ENCODE measurements around the gene SUFU.
"Not testable (repeated sequence)": the region's sequence is repeated elsewhere in the genome, so short reads cannot be mapped to it uniquely, and the experiment has no call there.

The SUFU gene

DNA sequence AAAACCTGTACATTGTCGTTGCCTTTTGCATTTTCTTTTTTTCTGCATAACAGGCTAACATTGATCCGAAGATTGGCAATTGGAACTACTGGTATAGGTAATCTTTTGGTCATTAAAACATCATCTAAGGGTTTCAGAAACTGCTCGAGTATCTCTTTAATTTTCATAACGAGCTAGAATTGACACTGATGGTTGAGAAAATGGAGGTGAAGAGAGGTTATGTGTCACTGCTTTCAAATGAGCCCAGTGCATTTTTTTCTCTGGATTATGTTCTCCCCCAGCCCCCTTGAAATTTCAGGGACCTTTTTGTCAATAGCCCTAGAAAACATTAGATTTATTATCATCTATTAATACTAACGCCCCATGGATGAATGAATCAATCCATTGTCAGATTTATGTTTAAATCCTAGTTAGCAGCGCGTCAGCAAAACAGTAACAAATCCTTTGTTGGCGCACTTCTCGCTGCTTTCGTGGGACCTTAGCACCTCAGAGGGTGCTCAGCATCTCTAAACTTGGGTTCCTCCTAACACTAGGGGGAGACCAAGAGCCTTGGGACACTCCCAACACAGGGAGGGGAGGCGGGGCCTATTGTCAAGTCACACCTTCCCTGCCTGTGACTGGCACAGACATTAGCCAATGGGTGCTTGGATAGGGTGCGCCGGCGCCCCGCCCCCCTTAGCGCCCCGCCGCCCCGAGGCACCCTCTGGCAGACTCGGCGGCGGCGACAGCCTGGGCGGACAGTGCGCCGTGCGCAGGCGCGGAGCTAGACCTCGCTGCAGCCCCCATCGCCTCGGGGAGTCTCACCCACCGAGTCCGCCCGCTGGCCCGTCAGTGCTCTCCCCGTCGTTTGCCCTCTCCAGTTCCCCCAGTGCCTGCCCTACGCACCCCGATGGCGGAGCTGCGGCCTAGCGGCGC lies at the start of gene SUFU:
TSS of gene SUFU (plus strand) at position 709 of the 915 bp plus-strand sequence. CDS start at position 890, 181 bp downstream.
- in situ Hi-C loops (cut with HindIII; ENCODE audit: low sequenced_read_pairs), result loop anchor here (5.0 to 10.0 kb wide), 2 partner anchors 71 to 164 kb away; no protein-coding TSS in a partner anchor

DNA sequence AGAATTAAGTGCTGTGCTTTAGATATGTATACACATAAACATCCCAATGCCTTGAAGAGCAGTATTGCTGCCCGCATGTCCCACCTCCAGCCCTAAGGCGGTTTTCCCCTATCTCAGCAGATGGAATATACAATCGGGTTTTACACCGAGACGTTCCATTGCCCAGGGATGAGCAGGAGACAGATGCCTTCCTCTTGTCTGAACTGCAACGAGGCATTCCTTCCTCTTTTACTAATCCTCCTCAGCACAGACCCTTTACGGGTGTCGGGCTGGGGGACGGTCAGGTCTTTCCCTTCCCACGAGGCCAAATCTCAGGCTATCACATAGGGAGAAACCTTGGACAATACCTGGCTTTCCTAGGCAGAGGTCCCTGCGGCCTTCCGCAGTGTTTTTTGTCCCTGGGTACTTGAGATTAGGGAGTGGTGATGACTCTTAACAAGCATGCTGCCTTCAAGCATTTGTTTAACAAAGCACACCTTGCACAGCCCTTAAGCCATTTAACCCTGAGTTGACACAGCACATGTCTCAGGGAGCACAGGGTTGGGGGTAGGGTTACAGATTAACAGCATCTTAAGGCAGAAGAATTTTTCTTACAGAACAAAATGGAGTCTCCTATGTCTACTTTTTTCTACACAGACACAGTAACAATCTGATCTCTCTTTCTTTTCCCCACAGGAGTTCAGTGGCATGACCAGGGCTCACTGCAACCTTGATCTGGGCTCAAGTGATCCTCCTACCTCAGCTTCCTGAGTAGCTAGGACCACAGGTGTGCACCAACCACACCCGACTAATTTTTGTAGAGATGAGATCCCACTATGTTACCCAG lies 48.9 kb upstream of the SUFU start:
- in situ Hi-C loops (cut with HindIII; ENCODE audit: low sequenced_read_pairs), result not testable (repeated sequence)

DNA sequence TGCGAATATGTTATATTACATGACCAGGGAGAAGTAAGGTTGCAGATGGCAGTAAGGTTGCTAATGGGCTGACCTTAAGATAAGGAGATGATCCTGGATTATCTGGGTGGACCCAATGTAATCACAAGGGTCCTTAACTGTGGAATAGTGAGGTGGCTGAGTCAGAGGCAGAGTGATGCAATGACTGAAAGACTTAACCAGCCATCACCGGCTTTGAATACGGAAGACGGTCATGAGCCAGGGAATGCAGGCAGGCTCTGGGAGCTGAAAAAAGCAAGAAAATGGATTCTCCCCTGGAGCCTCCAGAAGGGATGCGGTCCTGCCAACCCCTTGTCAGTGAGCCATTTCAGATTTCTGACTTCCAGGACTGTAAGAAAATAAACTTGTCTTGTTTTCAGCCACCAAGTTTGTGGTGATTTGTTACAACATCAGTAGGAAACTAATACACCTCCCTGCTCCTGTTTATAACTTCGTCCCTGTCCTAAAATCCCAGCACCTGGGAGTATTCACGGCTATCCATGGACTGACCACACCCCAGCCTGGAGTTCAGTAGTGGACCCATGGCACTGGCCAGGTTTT lies 47.8 kb upstream of the SUFU start:
- in situ Hi-C loops (cut with HindIII; ENCODE audit: low sequenced_read_pairs), result no loop called here

DNA sequence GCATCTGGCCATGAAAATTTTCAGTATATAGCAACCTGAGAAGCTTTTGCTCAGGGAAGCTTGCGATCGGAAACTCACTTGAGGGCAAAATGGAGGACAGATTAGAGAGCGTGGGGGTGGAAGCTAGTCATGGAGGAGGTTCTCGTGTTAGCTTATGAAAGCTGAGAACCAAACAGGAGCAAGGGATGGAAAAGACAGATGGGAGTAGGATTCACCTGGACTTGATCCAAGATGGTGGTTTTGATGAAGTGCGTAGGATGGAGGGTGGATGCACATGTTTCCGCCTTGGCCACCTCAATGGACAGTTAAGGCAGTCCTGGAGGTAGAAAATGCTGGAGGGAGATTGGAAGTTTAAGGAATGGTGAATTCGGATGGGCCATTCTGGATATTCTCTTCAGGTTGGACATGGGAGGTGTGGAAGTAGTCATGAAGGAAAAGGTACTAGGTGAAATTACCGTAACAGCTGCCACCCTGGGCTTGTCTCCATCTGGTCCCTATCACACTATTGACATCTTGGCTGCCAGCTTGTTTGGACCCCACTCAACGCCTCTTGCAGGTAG lies 46.1 kb upstream of the SUFU start:
- in situ Hi-C loops (cut with HindIII; ENCODE audit: low sequenced_read_pairs), result no loop called here

DNA sequence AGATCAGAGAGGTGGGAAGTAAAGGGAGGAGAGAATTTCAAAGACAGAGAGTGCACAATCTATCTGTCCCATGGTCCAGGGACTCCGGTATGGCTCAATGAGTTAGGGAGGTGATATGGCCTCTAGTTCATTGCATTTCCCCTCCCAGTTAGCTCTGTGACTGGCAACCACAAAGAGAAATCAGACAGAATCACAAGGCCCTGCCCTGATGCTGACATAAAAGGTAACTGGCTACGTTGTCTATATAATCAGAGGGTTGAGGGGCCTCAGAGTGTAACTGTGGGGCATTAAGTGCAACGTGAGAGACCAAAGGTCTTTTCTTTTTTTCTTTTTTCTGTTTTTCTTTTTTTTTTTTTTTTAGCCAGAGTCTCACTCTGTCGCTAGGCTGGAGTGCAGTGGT lies 45.1 kb upstream of the SUFU start:
- in situ Hi-C loops (cut with HindIII; ENCODE audit: low sequenced_read_pairs), result no loop called here

DNA sequence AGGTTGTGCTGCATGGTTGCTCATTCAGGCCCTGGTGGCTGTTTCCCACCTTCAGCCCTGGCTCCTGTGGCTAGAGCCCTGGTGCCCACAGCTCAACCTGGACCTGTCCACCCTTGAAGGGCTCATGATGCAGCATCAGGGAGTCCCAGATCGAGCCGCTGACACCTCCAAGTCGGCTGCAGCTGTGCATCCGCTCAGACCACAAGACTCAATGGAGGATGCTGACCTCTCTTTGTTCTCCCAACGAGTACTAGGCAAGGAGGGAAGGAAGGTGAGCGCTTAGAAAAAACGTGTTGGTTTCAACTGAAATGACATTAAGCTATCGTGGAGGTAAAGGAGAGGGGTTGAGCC lies 43.0 kb upstream of the SUFU start:
- in situ Hi-C loops (cut with HindIII; ENCODE audit: low sequenced_read_pairs), result loop anchor here (10.0 kb wide), 1 partner anchor 236 kb away; the partner anchor contains the start of gene ELOVL3

DNA sequence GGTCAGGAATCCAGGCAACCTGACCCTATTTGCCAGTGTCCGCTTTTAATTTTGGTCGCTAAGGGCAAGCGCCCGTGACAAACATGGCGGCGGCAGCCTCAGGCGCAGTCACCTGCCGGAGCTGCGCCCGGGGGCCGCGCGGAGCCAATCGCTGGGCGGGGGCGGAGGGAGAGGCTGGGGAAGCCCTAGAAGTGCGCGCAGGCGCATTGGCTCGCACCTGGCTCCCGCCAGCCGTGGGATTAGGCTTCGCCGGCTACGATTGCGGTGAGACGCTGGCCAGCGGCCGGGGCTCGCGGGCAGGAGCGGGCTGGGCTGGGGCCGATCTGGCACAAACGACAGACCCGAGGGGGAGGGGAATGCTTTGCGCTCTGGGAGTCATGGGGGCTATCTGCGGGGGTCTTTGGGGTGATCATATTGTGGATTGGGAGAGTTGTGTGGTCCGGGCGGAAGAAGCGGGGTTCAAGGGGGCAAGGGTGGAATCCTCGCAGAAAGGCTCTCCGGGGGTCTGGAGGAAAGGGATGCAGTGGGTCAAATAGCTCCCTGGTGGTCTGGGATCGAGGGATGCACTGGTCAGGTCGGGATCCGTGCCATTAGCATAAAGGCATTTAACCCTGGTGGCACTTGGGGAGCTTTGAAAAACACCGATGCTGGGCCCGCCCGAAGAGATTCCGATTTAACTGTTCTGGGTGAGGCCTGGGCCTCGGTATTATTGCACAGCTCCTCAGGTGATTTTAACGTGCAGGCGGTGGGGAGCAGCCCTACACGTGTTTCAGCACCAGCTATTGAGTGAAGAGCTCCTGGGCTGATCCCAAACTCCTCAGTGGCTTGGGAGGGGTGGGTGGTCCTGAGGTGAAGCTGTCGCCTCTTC lies 42.4 kb upstream of the SUFU start:
- in situ Hi-C loops (cut with HindIII; ENCODE audit: low sequenced_read_pairs), result loop anchor here (10.0 kb wide), 1 partner anchor 237 kb away; the partner anchor contains the start of gene ELOVL3

DNA sequence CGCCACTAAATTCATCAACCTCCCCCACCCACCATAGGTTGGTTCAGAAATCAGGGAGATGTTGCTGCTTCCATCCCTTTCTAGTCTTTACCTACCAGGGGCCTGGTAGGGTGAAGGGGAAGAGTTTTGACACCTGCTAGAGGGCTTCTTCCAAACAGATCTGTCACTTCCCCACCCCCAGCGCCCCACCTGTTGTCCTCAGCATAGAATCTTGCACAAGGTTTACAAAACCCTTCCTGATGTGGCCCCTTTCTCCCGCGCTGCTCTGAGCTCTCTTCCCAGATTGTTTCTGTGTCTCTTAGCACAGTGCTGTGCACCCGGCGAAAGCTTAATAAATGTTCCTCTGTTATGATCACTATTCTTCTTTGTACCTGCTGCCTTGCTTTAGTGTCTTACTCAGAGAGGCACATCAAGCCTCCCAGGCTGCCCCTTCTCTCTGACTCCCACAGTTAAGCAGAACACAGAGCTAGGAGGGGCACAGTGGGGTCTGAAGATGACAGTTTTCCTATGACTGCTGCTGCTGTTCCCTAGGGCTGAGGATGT lies 41.2 kb upstream of the SUFU start:
- in situ Hi-C loops (cut with HindIII; ENCODE audit: low sequenced_read_pairs), result loop anchor here (10.0 kb wide), 1 partner anchor 238 kb away; the partner anchor contains the start of gene ELOVL3

DNA sequence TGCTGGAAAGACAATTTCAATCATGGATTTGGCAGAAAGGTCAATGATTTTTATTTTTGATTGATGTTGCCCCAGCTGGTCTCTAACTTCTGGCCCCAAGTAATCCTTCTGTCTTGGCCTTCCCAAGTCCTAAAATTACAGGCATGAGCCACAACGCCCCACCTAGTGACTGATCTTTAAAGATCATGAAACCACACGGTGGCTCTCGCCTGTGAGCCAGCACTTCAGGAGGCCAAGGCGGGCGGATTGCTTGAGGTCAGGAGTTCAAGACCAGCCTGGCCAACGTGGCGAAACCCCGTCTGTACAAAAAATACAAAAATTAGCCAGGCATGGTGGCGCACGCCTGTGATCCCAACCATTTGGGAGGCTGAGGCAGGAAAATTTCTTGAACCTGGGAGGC lies 39.8 kb upstream of the SUFU start:
- in situ Hi-C loops (cut with HindIII; ENCODE audit: low sequenced_read_pairs), result loop anchor here (10.0 kb wide), 1 partner anchor 239 kb away; the partner anchor contains the start of gene ELOVL3

DNA sequence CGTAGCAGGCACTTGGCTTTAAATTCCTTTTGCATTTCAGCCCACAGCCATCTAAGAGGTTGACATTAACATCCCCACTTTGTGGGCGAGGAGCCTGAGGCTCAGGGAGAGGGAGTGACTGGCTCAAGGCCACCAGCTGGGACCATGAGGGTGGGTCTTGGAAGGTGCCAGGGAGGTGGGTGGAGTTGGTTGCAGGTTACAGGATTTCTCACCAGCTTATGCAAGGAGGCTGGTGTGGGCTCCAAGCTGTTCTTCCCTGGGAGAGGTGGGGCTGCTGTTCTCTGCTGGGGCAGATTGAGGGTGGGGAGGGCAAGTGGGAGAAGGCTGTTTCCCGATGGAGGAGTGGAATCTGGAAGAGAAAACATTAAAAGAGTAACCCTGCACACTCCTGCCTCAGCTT lies 38.3 kb upstream of the SUFU start:
- in situ Hi-C loops (cut with HindIII; ENCODE audit: low sequenced_read_pairs), result loop anchor here (10.0 kb wide), 1 partner anchor 241 kb away; the partner anchor contains the start of gene ELOVL3

DNA sequence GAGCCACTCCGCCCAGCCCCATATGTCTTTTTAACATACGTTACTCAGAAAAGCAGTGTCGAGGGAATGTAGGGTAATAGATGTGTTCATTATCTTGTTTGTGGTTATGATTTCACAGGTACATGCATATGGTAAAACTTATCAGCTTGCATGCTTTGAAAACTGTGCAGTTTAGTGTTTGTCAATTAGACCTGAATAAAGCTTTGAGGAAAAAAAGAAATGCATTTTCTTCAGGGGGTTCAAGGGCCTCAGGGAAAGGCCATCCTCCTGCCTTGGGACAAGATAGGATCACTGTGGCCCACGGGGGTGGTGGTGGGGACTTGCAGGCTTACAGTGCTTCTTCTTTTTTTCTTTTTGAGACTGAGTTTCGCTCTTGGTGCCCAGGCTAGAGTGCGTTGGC lies 36.5 kb upstream of the SUFU start:
- in situ Hi-C loops (cut with HindIII; ENCODE audit: low sequenced_read_pairs), result loop anchor here (10.0 kb wide), 1 partner anchor 243 kb away; the partner anchor contains the start of gene ELOVL3

DNA sequence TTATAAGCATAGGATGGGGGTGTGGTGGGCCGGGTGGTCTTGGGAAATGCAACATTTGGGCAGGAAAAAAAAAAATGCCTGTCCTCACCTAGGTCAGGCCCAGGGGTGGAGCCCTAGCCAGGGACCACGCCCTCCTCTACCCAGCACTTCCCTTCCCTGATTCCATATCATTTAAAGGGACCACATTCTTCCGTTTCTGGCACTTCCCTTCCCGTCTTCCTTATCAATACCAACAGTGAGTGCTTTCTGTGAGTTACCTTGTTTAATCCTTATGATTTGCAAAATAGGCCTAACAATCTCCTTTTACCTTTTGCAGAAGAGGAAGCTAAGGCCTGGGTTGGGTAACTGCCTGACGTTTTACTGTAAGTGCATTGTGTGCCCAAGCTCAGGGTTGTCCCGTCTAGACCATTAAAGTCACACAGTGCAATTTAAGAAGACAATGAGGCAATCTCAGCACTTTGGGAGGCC lies 35.8 kb upstream of the SUFU start:
- in situ Hi-C loops (cut with HindIII; ENCODE audit: low sequenced_read_pairs), result loop anchor here (10.0 kb wide), 1 partner anchor 243 kb away; the partner anchor contains the start of gene ELOVL3

DNA sequence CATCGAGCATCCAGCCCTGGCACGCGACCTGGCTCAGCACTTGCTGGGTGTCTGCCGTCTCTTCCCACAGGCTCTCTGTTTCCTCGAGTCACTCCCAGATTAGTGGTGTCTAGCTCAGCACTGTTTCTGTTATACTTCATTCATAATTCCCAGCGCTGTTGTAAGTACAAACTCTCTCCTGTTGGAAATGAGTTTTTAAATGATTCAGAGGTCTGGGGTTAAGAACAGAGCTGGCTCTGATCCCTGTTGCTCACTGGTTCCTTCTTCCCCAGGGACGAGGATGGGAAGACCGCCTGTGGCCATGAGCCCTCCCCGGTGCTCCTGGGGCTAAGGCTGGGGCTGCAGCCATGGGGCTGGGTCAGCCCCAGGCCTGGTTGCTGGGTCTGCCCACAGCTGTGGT lies 35.1 kb upstream of the SUFU start:
- in situ Hi-C loops (cut with HindIII; ENCODE audit: low sequenced_read_pairs), result loop anchor here (10.0 kb wide), 1 partner anchor 244 kb away; the partner anchor contains the start of gene ELOVL3

DNA sequence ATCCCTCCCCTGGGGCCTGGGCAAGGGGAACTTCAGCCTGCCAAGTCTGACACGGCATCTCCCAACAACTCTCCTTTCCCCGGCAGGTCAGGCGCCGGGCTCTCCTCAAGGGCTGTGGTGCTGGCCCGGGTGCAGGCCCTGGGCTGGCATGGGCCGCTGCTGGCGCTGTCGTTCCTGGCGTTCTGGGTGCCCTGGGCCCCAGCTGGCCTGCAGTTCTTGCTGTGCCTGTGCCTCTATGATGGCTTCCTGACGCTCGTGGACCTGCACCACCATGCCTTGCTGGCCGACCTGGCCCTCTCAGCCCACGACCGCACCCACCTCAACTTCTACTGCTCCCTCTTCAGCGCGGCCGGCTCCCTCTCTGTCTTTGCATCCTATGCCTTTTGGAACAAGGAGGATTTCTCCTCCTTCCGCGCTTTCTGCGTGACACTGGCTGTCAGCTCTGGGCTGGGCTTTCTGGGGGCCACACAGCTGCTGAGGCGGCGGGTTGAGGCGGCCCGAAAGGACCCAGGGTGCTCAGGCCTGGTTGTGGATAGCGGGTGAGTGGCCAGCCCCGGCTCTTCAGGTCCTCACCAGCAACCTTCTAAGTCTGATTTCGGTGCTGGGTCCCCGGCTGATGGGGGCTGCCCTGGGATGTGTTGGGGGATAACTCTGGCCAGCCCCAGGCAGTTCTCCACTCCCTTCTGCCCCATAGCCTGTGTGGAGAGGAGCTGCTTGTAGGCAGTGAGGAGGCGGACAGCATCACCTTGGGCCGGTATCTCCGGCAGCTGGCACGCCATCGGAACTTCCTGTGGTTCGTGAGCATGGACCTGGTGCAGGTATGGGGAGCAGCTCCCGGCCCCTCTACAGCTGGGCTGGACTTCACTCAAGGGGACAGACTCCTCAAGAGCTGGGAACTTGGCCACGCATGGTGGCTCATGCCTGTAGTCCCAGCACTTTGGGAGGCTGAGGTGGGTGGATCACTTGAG lies 32.9 kb upstream of the SUFU start:
- in situ Hi-C loops (cut with HindIII; ENCODE audit: low sequenced_read_pairs), result no loop called here

DNA sequence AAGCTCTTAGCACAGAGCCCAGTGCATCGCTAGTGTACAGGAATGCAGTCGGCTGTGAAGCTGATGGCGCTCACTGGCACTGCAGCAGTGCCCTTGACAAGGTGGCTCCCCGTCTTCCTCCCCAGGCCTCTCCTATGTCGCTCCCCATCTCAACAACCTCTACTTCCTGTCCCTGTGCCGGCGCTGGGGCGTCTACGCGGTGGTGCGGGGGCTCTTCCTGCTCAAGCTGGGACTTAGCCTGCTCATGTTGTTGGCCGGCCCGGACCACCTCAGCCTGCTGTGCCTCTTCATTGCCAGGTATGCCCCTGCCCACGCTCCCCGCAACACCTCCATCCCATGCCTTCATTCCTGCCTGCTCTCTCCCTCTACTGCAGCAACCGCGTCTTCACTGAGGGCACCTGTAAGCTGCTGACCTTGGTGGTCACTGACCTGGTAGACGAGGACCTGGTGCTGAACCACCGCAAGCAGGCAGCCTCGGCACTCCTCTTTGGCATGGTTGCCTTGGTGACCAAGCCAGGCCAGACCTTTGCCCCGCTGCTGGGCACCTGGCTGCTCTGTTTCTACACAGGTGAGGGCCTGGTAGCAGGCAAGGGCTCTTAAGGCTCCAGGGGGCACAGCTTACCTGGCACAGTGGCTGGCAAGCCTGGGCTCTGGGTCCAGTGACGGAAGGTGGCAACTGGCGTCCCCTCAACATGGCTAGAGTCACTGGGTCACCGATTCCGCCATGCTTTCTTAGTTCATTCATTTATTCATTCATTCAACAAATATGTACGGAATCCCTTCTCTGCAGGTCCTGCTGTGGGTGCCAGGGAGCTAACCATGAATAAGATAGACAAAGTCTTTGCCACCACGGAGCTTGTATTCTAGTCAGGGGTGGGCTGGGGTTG lies 30.1 kb upstream of the SUFU start:
- in situ Hi-C loops (cut with HindIII; ENCODE audit: low sequenced_read_pairs), result no loop called here

DNA sequence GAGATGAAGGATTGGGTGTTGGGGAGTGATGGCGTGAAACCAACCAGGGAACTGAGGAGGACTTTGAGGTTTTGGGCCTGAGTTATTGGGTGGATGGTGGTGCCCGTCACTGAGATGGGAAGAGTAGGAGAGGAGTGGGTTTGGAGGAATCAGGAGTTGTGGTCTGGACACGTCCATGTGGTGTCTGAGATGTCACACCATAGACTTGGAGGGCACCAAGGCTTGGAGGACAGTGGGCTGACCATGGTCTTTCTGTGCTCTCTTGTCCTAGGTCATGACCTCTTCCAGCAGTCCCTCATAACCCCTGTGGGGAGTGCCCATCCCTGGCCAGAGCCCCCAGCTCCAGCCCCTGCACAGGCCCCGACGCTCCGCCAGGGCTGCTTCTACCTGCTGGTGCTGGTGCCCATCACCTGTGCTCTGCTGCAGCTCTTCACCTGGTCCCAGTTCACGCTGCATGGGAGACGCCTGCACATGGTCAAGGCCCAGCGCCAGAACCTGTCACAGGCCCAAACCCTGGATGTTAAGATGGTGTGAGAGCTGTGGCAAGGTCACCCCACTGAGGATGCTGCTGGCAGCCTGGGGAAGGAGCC lies 28.2 kb upstream of the SUFU start:
- in situ Hi-C loops (cut with HindIII; ENCODE audit: low sequenced_read_pairs), result no loop called here
